Adrenal gland (tissue), 12 donors: ENCODE measurements around the gene LAMA4. TPM values are rescaled to one million over a fixed set of nuclear protein-coding genes. Genes with fewer than 3 reads are reported as not detected.
A peak's percentile ranks its signal among the peaks of the same experiment; 100 is the strongest.

Experiments
- DNase-seq, 7 donors: peaks; one replicate each; pipeline ENCODE4 v3.0.0-alpha.2; 2019 to 2020
- H3K27ac ChIP-seq, 5 donors: fragments of 200-600 bp; sonication (generic) in 4 of 5; 1 replicate in 3 of 5; 2 replicates in 2 of 5; pipeline versions ENCODE4 v1.5.1 to v1.8.0; 2016 to 2020; ENCODE audit warnings: mild to moderate bottlenecking in 1 of 5
- H3K27me3 ChIP-seq: fragments of 200-600 bp; 2 replicates; pipeline ENCODE4 v1.8.0; 2021
- H3K36me3 ChIP-seq, 2 donors: fragments of 200-600 bp; replicated peaks in 1 of 2; 1 replicate in 1 of 2; 2 replicates in 1 of 2; pipeline versions ENCODE4 v1.5.1 to v1.8.0; 2018 to 2022
- H3K4me1 ChIP-seq, 2 donors: fragments of 200-600 bp; replicated peaks in 1 of 2; 1 replicate in 1 of 2; 2 replicates in 1 of 2; pipeline versions ENCODE4 v1.5.1 to v1.8.0; 2018 to 2021
- H3K4me3 ChIP-seq, 4 donors: fragments of 200-600 bp; sonication (generic) in 3 of 4; one replicate each; pipeline ENCODE4 v1.5.1; 2016 to 2018
- H3K9me3 ChIP-seq, 3 donors: fragments of 200-600 bp; sonication (generic) in 1 of 3; replicated peaks in 1 of 3; 1 replicate in 2 of 3; 2 replicates in 1 of 3; pipeline versions ENCODE4 v1.5.1 to v1.8.0; 2016 to 2021
- CTCF ChIP-seq, 6 experiments: fragments of 450-650 bp in 4 of 6; fragments of 200-600 bp in 2 of 6; sonication (generic) in 1 of 6; IDR thresholded peaks; 1 replicate in 5 of 6; 2 replicates in 1 of 6; pipeline versions ENCODE4 v1.5.1 to v1.8.0; 2016 to 2021; ENCODE audit warnings: antibody characterized with exemption in 6 of 6, mild to moderate bottlenecking in 2 of 6, moderate library complexity in 1 of 6
- POLR2A ChIP-seq, 2 donors: fragments of 450-650 bp; IDR thresholded peaks; one replicate each; pipeline ENCODE4 v1.6.1; 2017; ENCODE audit warnings: antibody characterized with exemption in 2 of 2, mild to moderate bottlenecking in 2 of 2, moderate library complexity in 1 of 2
- WGBS, 4 donors: extraction: QIAGEN DNeasy Blood & Tissue Kit in 2 of 4; methylation state at CpG; one replicate each; pipeline versions ENCODE4 v1.1.5 to v1.1.7; 2013 to 2017; 5-methylcytosine and 5-hydroxymethylcytosine counted together
- intact Hi-C, 2 donors: fragments of 100-400 bp; cut with DNase I; formaldehyde crosslinking; loops; one replicate each; pipeline versions ENCODE4 v1.14.1 to v1.15.0; 2022 to 2023
- polyA plus RNA-seq, 3 donors: library from polyadenylated mRNA; stranded (reverse); fragments of 200-250 nt in 2 of 3; fragments of 350-450 nt in 1 of 3; fragmentation: Illumina TruSeq in 1 of 3; extraction: RNeasy Lipid Tissue Mini Kit (QIAGEN cat#74804) in 1 of 3; gene quantifications; one replicate each; pipeline ENCODE4 v1.2.3, GENCODE V29; 2013 to 2014
- total RNA-seq, 9 donors: library from RNA; depleted of rRNA in 4 of 9; stranded (reverse); fragments of >200 nt in 4 of 9; fragments of 120-200 nt in 1 of 9; fragmentation: NEBNext Ultra II Directional in 1 of 9; extraction: Animal tissue kit (Norgen Biotek cat#: 25700) in 1 of 9; gene quantifications; one replicate each; pipeline versions ENCODE4 v1.1.0 to v1.2.4, GENCODE V29; 2013 to 2023
- donor health status: healthy with polysubstance abuse.
- donor health status: Bipolar disorder and iron deficiency.
- donor health status: DM: yes; HTN: yes; CAD: no.
- donor health status: DM: no; HTN: no; CAD: no.
- donor health status: DM: no; HTN: no; CAD: no.
- donor health status: DM: yes; HTN: yes; CAD: no.

The LAMA4 gene
- total and polyA plus RNA-seq, 12 donors, result 7.5 to 102 (median 23.3) TPM

GRCh38 chr6:112149236-112149635, 105.1 kb downstream of the LAMA4 start:
- H3K27me3 ChIP-seq, result no peaks in the 10 kb centered on the region
- H3K9me3 ChIP-seq, result no peaks in the 10 kb centered on the region
- TF ChIP-seq CTCF (IDR thresholded peaks at IDR 0.05), result no peak
- no peaks in the 10 kb centered on the region for H3K36me3 ChIP-seq
- H3K4me1 ChIP-seq, result no peaks in the 10 kb centered on the region
- H3K4me3 ChIP-seq, result no peak overlapping the region
- WGBS, 4 donors, result 26 to 68% (median 35%) methylated on average over 1 of the region's 1 CpG
- H3K27ac ChIP-seq, result peak overlapping the region in 1 of 5 donors; percentile 38
- no peak for DNase-seq
- intact Hi-C loops, result no loop called here

- Histone ChIP-seq H3K9me3 (no peaks in the 10 kb centered on the region), H3K36me3 (no peaks in the 10 kb centered on the region), H3K4me1 (no peaks in the 10 kb centered on the region), H3K27me3 (no peaks in the 10 kb centered on the region), H3K4me3 (no peak overlapping the region), H3K27ac (no peak overlapping the region)
- TF ChIP-seq CTCF (IDR thresholded peaks at IDR 0.05) (no peak), POLR2A (IDR thresholded peaks at IDR 0.05) (no peak)
- no peak for DNase-seq
- 90 to 92% (median 91%) methylated on average over 6 of the region's 6 CpGs for WGBS, 4 donors
- intact Hi-C loops, result no loop called here
These were observed 106.3 kb downstream of the LAMA4 start for GRCh38 chr6:112148103-112148502.

- Histone ChIP-seq H3K36me3 (no peaks in the 10 kb centered on the region), H3K27ac (no peak overlapping the region), H3K9me3 (no peaks in the 10 kb centered on the region), H3K4me1 (no peaks in the 10 kb centered on the region), H3K4me3 (no peak overlapping the region), H3K27me3 (no peaks in the 10 kb centered on the region)
- TF ChIP-seq CTCF (IDR thresholded peaks at IDR 0.05) (no peak), POLR2A (IDR thresholded peaks at IDR 0.05) (no peak)
- DNase-seq, result peak in 3 of 7 donors; percentile 8 to 21 (median 11)
- intact Hi-C loops, result no loop called here
- 57 to 70% (median 60%) methylated on average over 10 of the region's 10 CpGs for WGBS, 4 donors
These were observed 109.2 kb downstream of the LAMA4 start for GRCh38 chr6:112145080-112145573.

- Histone ChIP-seq H3K27me3 (no peaks in the 10 kb centered on the region), H3K9me3 (no peaks in the 10 kb centered on the region), H3K27ac (no peak overlapping the region), H3K36me3 (peaks cover 0 to 3% of the 10 kb centered on the region in 2 donors), H3K4me3 (no peak overlapping the region), H3K4me1 (no peaks in the 10 kb centered on the region)
- no peak for TF ChIP-seq CTCF (IDR thresholded peaks at IDR 0.05)
- TF ChIP-seq POLR2A (IDR thresholded peaks at IDR 0.05), result no peak
- DNase-seq, result no peak
- WGBS, 4 donors, result 75 to 82% (median 79%) methylated on average over 12 of the region's 12 CpGs
- intact Hi-C loops, result no loop called here
These were observed 110.0 kb downstream of the LAMA4 start for GRCh38 chr6:112144145-112144926.
